ENCODE measurements around the gene ACTG1. TPM values are rescaled to one million over a fixed set of nuclear protein-coding genes. Genes with fewer than 3 reads are reported as not detected.

Gene ACTG1
- total and polyA plus RNA-seq, 12 donors: 290 to 1,180 (median 345) TPM

GRCh38 chr17:81463506-81463905 is 49.1 kb downstream of the ACTG1 start:
- WGBS, 2 donors: 97 to 98% methylated on average over 32 of the region's 32 CpGs
- Histone ChIP-seq H3K27ac (no peak overlapping the region), H3K36me3 (peaks cover 0 to 52% (median 3%) of the 10 kb centered on the region in 9 donors), H3K9me3 (no peaks in the 10 kb centered on the region), H3K27me3 (no peaks in the 10 kb centered on the region), H3K4me1 (peaks cover 0 to 12% (median 0%) of the 10 kb centered on the region in 9 donors), H3K4me3 (no peak overlapping the region)
- ATAC-seq: no peak
- no peak for DNase-seq
- no peak for TF ChIP-seq CTCF (IDR thresholded peaks at IDR 0.05)
- intact Hi-C loops (cut with DNase I): no loop called here

- H3K27me3 ChIP-seq: no peaks in the 10 kb centered on the region
These were observed 50.0 kb downstream of the ACTG1 start for GRCh38 chr17:81462506-81463125.

GRCh38 chr17:81461607-81462500 is 50.7 kb downstream of the ACTG1 start:
- Histone ChIP-seq H3K4me1 (peaks cover 0 to 12% (median 0%) of the 10 kb centered on the region in 9 donors), H3K27ac (no peak overlapping the region), H3K27me3 (no peaks in the 10 kb centered on the region), H3K9me3 (no peaks in the 10 kb centered on the region), H3K36me3 (peaks cover 0 to 52% (median 3%) of the 10 kb centered on the region in 9 donors), H3K4me3 (peak overlapping the region in 1 of 10 donors; percentile 16)
- ATAC-seq (no peak), DNase-seq (no peak)
- TF ChIP-seq CTCF (IDR thresholded peaks at IDR 0.05): no peak
- WGBS, 2 donors: 92 to 94% methylated on average over 50 of the region's 50 CpGs
- intact Hi-C loops (cut with DNase I): no loop called here

More at GRCh38 chr17:81462506-81463125, 50.0 kb downstream of the ACTG1 start:
- DNase-seq: no peak
- no peak for ATAC-seq
- peaks cover 0 to 52% (median 3%) of the 10 kb centered on the region in 9 donors for H3K36me3 ChIP-seq
- H3K4me1 ChIP-seq: peaks cover 0 to 12% (median 0%) of the 10 kb centered on the region in 9 donors
- H3K9me3 ChIP-seq: no peaks in the 10 kb centered on the region
- no peak for TF ChIP-seq CTCF (IDR thresholded peaks at IDR 0.05)
- no peak overlapping the region for H3K27ac ChIP-seq
- no peak overlapping the region for H3K4me3 ChIP-seq
- intact Hi-C loops (cut with DNase I): no loop called here
- 95 to 98% methylated on average over 33 of the region's 33 CpGs for whole genome bisulfite sequencing, 2 donors

GRCh38 chr17:81460856-81461460 is 51.6 kb downstream of the ACTG1 start:
- Histone ChIP-seq H3K36me3 (peaks cover 0 to 52% (median 3%) of the 10 kb centered on the region in 9 donors), H3K4me1 (peaks cover 0 to 12% (median 0%) of the 10 kb centered on the region in 9 donors), H3K4me3 (peak overlapping the region in 1 of 10 donors; percentile 16), H3K27ac (peak overlapping the region in 1 of 10 donors; percentile 31), H3K9me3 (no peaks in the 10 kb centered on the region), H3K27me3 (no peaks in the 10 kb centered on the region)
- WGBS, 2 donors: 78 to 89% methylated on average over 42 to 43 of the region's 43 CpGs
- TF ChIP-seq CTCF (IDR thresholded peaks at IDR 0.05): no peak
- ATAC-seq (no peak), DNase-seq (no peak)
- intact Hi-C loops (cut with DNase I): no loop called here

Measured in heart right ventricle (tissue), 16 donors.